HepG2 (cell line): ENCODE data around the gene TEX29. TPM values are rescaled to one million over a fixed set of nuclear protein-coding genes. Genes with fewer than 3 reads are reported as not detected.

ENCODE experiments used
- ATAC-seq: fragments of 200-7000 bp; cut with Tn5 transposase; 3 replicates; pipeline ENCODE4 v1.9.1; 2020; ENCODE audit warnings: mild to moderate bottlenecking, moderate library complexity
- BruUV-seq: library from RNA; stranded (reverse); fragments of 400-500 nt; replicated peaks from 2 replicates; lab custom pipeline; 2021; lab: Mats Ljungman, UMichigan
- CTCF ChIA-PET: fragments of 300-600 bp; formaldehyde crosslinking; extraction: SDS; loops from one replicate; lab custom pipeline; 2021; ENCODE audit warnings: low total read pairs, inconsistent platforms, low intra/inter-chr PET ratio; lab: Yijun Ruan, JAX
- POLR2A ChIA-PET: fragments of 350-600 bp; sonication (Branson Sonifier 250); formaldehyde crosslinking; loops from one replicate; lab custom pipeline; 2020; ENCODE audit warnings: antibody characterized with exemption, inconsistent platforms; lab: Yijun Ruan, JAX
- DNase-seq: peaks from one replicate; pipeline ENCODE4 v3.0.0-alpha.2; 2015; ENCODE audit warnings: low spot score
- FAIRE-seq: peaks from 3 replicates; lab custom pipeline; 2011; peaks lifted over from hg19 to GRCh38; lab: Jason Lieb, UNC
- H2AFZ ChIP-seq: one replicate; pipeline ENCODE4 v1.6.1; 2011; ENCODE audit warnings: low read length, inconsistent platforms
- H3K27ac ChIP-seq: fragments of 300-600 bp; 3 replicates; pipeline ENCODE4 v1.8.0; 2011; ENCODE audit warnings: mixed run types, mild to moderate bottlenecking, mixed read lengths, low read length, inconsistent platforms; ENCODE audit not compliant: insufficient read depth; ENCODE audit errors: extremely low read length
- H3K27me3 ChIP-seq, 2 experiments: fragments of 200-600 bp in 1 of 2; 2 replicates in 1 of 2; 3 replicates in 1 of 2; pipeline versions ENCODE4 v1.6.0 to v1.8.0; 2011; ENCODE audit warnings: low read length in 2 of 2, mild to moderate bottlenecking in 2 of 2, moderate library complexity in 2 of 2, inconsistent platforms in 1 of 2; ENCODE audit not compliant: insufficient read depth in 2 of 2, control insufficient read depth in 1 of 2
- H3K36me3 ChIP-seq, 2 experiments: fragments of 200-600 bp in 1 of 2; replicated peaks in 1 of 2; 2 replicates in 1 of 2; 3 replicates in 1 of 2; pipeline versions ENCODE4 v1.5.1 to v1.8.0; 2011; ENCODE audit warnings: low read length in 2 of 2, inconsistent platforms in 1 of 2; ENCODE audit not compliant: insufficient read depth in 2 of 2, control insufficient read depth in 1 of 2
- H3K4me1 ChIP-seq: 2 replicates; pipeline ENCODE4 v1.5.1; 2012; ENCODE audit warnings: low read length, inconsistent platforms; ENCODE audit not compliant: insufficient read depth
- H3K4me2 ChIP-seq: 2 replicates; pipeline ENCODE4 v1.6.0; 2011; ENCODE audit warnings: low read depth, low read length, inconsistent platforms
- H3K4me3 ChIP-seq, 3 experiments: fragments of 200-600 bp in 1 of 3; sonication (generic), shearing (Covaris generic) in 1 of 3; replicated peaks in 1 of 3; 2 replicates each; pipeline ENCODE4 v1.5.1; 2011 to 2016; ENCODE audit warnings: low read length in 3 of 3, inconsistent platforms in 2 of 3, low read depth in 2 of 3, mild to moderate bottlenecking in 2 of 3, control low read depth in 1 of 3, mixed read lengths in 1 of 3; ENCODE audit not compliant: insufficient read depth in 1 of 3
- H3K79me2 ChIP-seq: one replicate; pipeline ENCODE4 v1.6.1; 2011; ENCODE audit warnings: low read length, inconsistent platforms; ENCODE audit not compliant: insufficient read depth
- H3K9ac ChIP-seq: 2 replicates; pipeline ENCODE4 v1.6.0; 2011; ENCODE audit warnings: mild to moderate bottlenecking, low read depth, low read length, inconsistent platforms; ENCODE audit not compliant: insufficient read depth
- H3K9me3 ChIP-seq: 2 replicates; pipeline ENCODE4 v1.5.1; 2012; ENCODE audit warnings: mild to moderate bottlenecking, low read length
- H4K20me1 ChIP-seq: 2 replicates; pipeline ENCODE4 v1.6.0; 2011; ENCODE audit warnings: inconsistent platforms, mild to moderate bottlenecking, low read length, moderate library complexity; ENCODE audit not compliant: insufficient read depth
- JUNB ChIP-seq: sonication (generic); formaldehyde crosslinking; IDR thresholded peaks from 2 replicates; pipeline ENCODE4 v1.8.0; 2022; ENCODE audit warnings: missing genetic modification reagents, mild to moderate bottlenecking, borderline replicate concordance
- ZBTB4 ChIP-seq: sonication (generic); formaldehyde crosslinking; IDR thresholded peaks from 2 replicates; pipeline ENCODE4 v1.4.0; 2020; ENCODE audit warnings: missing genetic modification reagents, mild to moderate bottlenecking, borderline replicate concordance
- ZFP36L1 ChIP-seq: sonication (generic); formaldehyde crosslinking; IDR thresholded peaks from 2 replicates; pipeline ENCODE4 v1.8.0; 2022; ENCODE audit warnings: mild to moderate bottlenecking, missing genetic modification reagents, moderate library complexity
- ZFP37 ChIP-seq: sonication (generic); formaldehyde crosslinking; IDR thresholded peaks from 2 replicates; pipeline ENCODE4 v1.4.0; 2020; ENCODE audit warnings: missing genetic modification reagents, borderline replicate concordance
- ZNF18 ChIP-seq: sonication (generic); formaldehyde crosslinking; IDR thresholded peaks from 2 replicates; pipeline ENCODE4 v1.8.0; 2022; ENCODE audit warnings: mild to moderate bottlenecking, missing genetic modification reagents; ENCODE audit not compliant: insufficient replicate concordance
- WGBS: methylation state at CpG from one replicate; pipeline ENCODE4 v1.1.6; 2017; ENCODE audit warnings: low lambda C conversion rate; 5-methylcytosine and 5-hydroxymethylcytosine counted together
- in situ Hi-C: cut with HindIII; loops from 2 replicates; pipeline ENCODE4 v1.10.0; 2017; ENCODE audit warnings: low pct_unique_long_range_greater_than_20kb; ENCODE audit not compliant: extremely low pct_ligation_motif_present
- intact Hi-C: fragments of 100-400 bp; cut with micrococcal nuclease; formaldehyde crosslinking; loops from one replicate; pipeline ENCODE4 v1.10.0; 2022; ENCODE audit not compliant: unreplicated experiment
- polyA plus RNA-seq, 8 experiments: library from polyadenylated mRNA; depleted of rRNA in 3 of 8; stranded (reverse) in 7 of 8; unstranded in 1 of 8; fragments of >200 nt; fragmentation: Illumina TruSeq in 4 of 8; extraction: Trizol in 4 of 8; gene quantifications; 2 replicates each; pipeline versions ENCODE4 v1.2.1 to v1.2.3, GENCODE V29; 2011 to 2016; ENCODE audit warnings: low read depth in 4 of 8, missing spikeins in 1 of 8, mixed read lengths in 1 of 8; ENCODE audit not compliant: insufficient read depth in 1 of 8
- total RNA-seq, 5 experiments: library from RNA; depleted of rRNA; stranded (reverse); fragments of >200 nt; fragmentation: Illumina TruSeq; extraction: Trizol; gene quantifications; 2 replicates each; pipeline ENCODE4 v1.2.3, GENCODE V29; 2016; ENCODE audit warnings: low read depth in 1 of 5

TEX29 gene
- total and polyA plus RNA-seq, 2 of the 13 experiments (the other 11 are each of a cell fraction or from before 2014, with no cell fraction given) = 0.12 to 0.22 TPM

- intact Hi-C loops (no loop called here), in situ Hi-C loops (no loop called here)
- no peak overlapping the region for H3K27ac ChIP-seq
- no peak; the same call in 2 of the 3 replicates for ATAC-seq
- H3K79me2 ChIP-seq = no peaks in the 10 kb centered on the region
- TF ChIP-seq JUNB (CRISPR knock-in tag) (no peak), ZFP36L1 (CRISPR knock-in tag) (no peak), ZFP37 (no peak), ZBTB4 (no peak), ZNF18 (CRISPR knock-in tag) (no peak)
- no peaks in the 10 kb centered on the region for H3K9me3 ChIP-seq
- DNase-seq = no peak
- no peaks in the 10 kb centered on the region for H3K4me1 ChIP-seq
- H3K4me3 ChIP-seq = no peak overlapping the region
- H3K27me3 ChIP-seq = no peaks in the 10 kb centered on the region
- ChIA-PET POLR2A (no interaction called here), CTCF (no interaction called here)
- 95% methylated on average over 21 of the region's 22 CpGs for WGBS
- H3K9ac ChIP-seq = no peak overlapping the region
- no peak for FAIRE-seq
- peaks cover 19 to 67% of the 10 kb centered on the region in 2 experiments; a peak in 4 of 5 replicates for H3K36me3 ChIP-seq
- H3K4me2 ChIP-seq = no peak overlapping the region
- peaks cover 3% of the 10 kb centered on the region; the same call in 1 of the 2 replicates for H4K20me1 ChIP-seq
- BruUV-seq = no TSS peak
- no peak overlapping the region for H2AFZ ChIP-seq
These were observed 18.3 kb upstream of the TEX29 start for GRCh38 chr13:111302045-111302726.
